Medulla oblongata (tissue), 1 donor: Measurements from ENCODE around the gene WWOX.

ENCODE experiments used
- DNase-seq: peaks from one replicate; pipeline ENCODE4 v3.0.0-alpha.2; 2015; ENCODE audit errors: extremely low spot score

Gene WWOX

GRCh38 chr16:78528265-78528664 is 428.8 kb downstream of the WWOX start:
- DNase-seq = no peak

GRCh38 chr16:78529881-78530280 is 430.4 kb downstream of the WWOX start:
- no peak for DNase-seq

- DNase-seq = no peak
Observed at GRCh38 chr16:78530283-78530682, 430.8 kb downstream of the WWOX start.

GRCh38 chr16:78535098-78535497 is 435.6 kb downstream of the WWOX start:
- no peak for DNase-seq

GRCh38 chr16:78537511-78537910 is 438.1 kb downstream of the WWOX start:
- DNase-seq = no peak

- DNase-seq = no peak
Observed at GRCh38 chr16:78538292-78538691, 438.8 kb downstream of the WWOX start.

GRCh38 chr16:78538919-78539318 is 439.5 kb downstream of the WWOX start:
- DNase-seq = no peak

GRCh38 chr16:78542419-78542818 is 443.0 kb downstream of the WWOX start:
- no peak for DNase-seq

GRCh38 chr16:78543023-78543422 is 443.6 kb downstream of the WWOX start:
- DNase-seq = no peak

- no peak for DNase-seq
Observed at GRCh38 chr16:78549366-78549765, 449.9 kb downstream of the WWOX start.

- no peak for DNase-seq
Observed at GRCh38 chr16:78551487-78552085, 452.1 kb downstream of the WWOX start.

- no peak for DNase-seq
Observed at GRCh38 chr16:78552106-78552675, 452.7 kb downstream of the WWOX start.

GRCh38 chr16:78552716-78553115 is 453.3 kb downstream of the WWOX start:
- no peak for DNase-seq

GRCh38 chr16:78553268-78554039 is 454.0 kb downstream of the WWOX start:
- no peak for DNase-seq

- DNase-seq = no peak
Observed at GRCh38 chr16:78556421-78556820, 457.0 kb downstream of the WWOX start.

- no peak for DNase-seq
Observed at GRCh38 chr16:78560997-78561396, 461.5 kb downstream of the WWOX start.

GRCh38 chr16:78562111-78562510 is 462.7 kb downstream of the WWOX start:
- DNase-seq = no peak

GRCh38 chr16:78562650-78563049 is 463.2 kb downstream of the WWOX start:
- no peak for DNase-seq

GRCh38 chr16:78563905-78564304 is 464.5 kb downstream of the WWOX start:
- DNase-seq = no peak

GRCh38 chr16:78566397-78567073 is 467.1 kb downstream of the WWOX start:
- no peak for DNase-seq

GRCh38 chr16:78570399-78571141 is 471.1 kb downstream of the WWOX start:
- no peak for DNase-seq

- no peak for DNase-seq
Observed at GRCh38 chr16:78571434-78571833, 472.0 kb downstream of the WWOX start.
